ENCODE measurements around the gene ANAPC5.

The ANAPC5 gene

DNA sequence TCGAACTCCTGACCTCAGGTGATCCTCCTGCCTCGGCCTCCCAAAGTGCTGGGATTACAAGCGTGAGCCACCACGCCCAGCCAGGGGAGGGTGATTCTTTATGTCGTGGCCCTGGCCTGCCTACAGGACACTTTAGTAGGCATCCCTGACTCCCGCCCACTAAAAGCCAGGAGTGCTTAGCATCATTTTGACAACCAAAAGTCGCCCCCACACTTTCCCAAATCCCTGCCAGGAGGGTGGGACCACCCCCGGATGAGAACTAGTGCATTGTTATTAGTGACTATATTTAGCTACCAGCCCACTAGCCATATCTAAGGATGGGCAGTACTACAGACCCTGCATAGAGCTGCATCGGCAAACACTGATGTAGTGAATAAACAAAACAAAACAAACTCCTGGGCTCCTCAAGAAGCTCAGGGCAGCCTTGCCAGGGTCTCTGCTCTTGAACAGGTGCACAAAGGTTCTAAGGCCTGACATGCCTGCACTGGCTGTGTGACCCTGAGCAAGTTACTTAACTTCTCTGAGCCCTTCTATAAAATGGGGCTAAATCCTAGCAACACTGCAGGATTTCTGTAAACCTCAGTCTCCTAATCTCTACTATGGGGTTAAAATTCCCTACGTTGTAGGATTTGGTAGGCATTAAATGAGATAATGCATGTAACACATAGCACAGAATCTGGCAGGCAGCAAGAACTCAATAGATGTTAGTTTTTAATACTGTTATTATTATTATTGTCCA lies 57.9 kb downstream of the ANAPC5 start:
- TF ChIP-seq CTCF (IDR thresholded peaks at IDR 0.05; ENCODE audit: low read depth, low read length): no peak
- no peak for TF ChIP-seq EZH2phosphoT487 (IDR thresholded peaks at IDR 0.05; ENCODE audit: low read depth)
- Histone ChIP-seq H3K79me2 (ENCODE audit: low read length) (peaks cover 56% of the 10 kb centered on the region), H3K27ac (ENCODE audit: low read length) (no peak overlapping the region), H3K4me1 (ENCODE audit: low read length) (peaks cover 11% of the 10 kb centered on the region), H2AFZ (ENCODE audit: low read depth, low read length) (no peak overlapping the region), H3K9ac (ENCODE audit: low read length) (no peak overlapping the region), H3K27me3 (ENCODE audit: low read depth, low read length) (no peaks in the 10 kb centered on the region), H3K4me3 (ENCODE audit: low read length) (no peak overlapping the region), H4K20me1 (ENCODE audit: insufficient read depth, low read length) (no peaks in the 10 kb centered on the region; the same call in 1 of the 2 replicates), H3K4me2 (ENCODE audit: low read length) (no peak overlapping the region), H3K36me3 (replicated peaks; ENCODE audit: low read depth, low read length) (peaks cover 14% of the 10 kb centered on the region), H3K9me3 (ENCODE audit: insufficient read depth, low read length) (no peaks in the 10 kb centered on the region)

- Histone ChIP-seq H3K36me3 (replicated peaks; ENCODE audit: low read depth, low read length) (peaks cover 14% of the 10 kb centered on the region), H3K27me3 (ENCODE audit: low read depth, low read length) (no peaks in the 10 kb centered on the region), H3K4me2 (ENCODE audit: low read length) (no peak overlapping the region), H3K79me2 (ENCODE audit: low read length) (peaks cover 56% of the 10 kb centered on the region), H3K27ac (ENCODE audit: low read length) (no peak overlapping the region), H3K4me3 (ENCODE audit: low read length) (no peak overlapping the region), H3K4me1 (ENCODE audit: low read length) (peaks cover 11% of the 10 kb centered on the region), H2AFZ (ENCODE audit: low read depth, low read length) (no peak overlapping the region), H4K20me1 (ENCODE audit: insufficient read depth, low read length) (no peaks in the 10 kb centered on the region; the same call in 1 of the 2 replicates), H3K9me3 (ENCODE audit: insufficient read depth, low read length) (no peaks in the 10 kb centered on the region), H3K9ac (ENCODE audit: low read length) (no peak overlapping the region)
- TF ChIP-seq CTCF (IDR thresholded peaks at IDR 0.05; ENCODE audit: low read depth, low read length) (no peak), EZH2phosphoT487 (IDR thresholded peaks at IDR 0.05; ENCODE audit: low read depth) (no peak)
Measured at GRCh38 chr12:121293603-121294002, 58.6 kb downstream of the ANAPC5 start.

- H3K9ac ChIP-seq (ENCODE audit: low read length): no peak overlapping the region
- no peak overlapping the region for H3K4me2 ChIP-seq (ENCODE audit: low read length)
- H3K4me3 ChIP-seq (ENCODE audit: low read length): no peak overlapping the region
- H4K20me1 ChIP-seq (ENCODE audit: insufficient read depth, low read length): no peaks in the 10 kb centered on the region; the same call in 1 of the 2 replicates
- no peaks in the 10 kb centered on the region for H3K27me3 ChIP-seq (ENCODE audit: low read depth, low read length)
- no peak overlapping the region for H3K27ac ChIP-seq (ENCODE audit: low read length)
- no peak for TF ChIP-seq EZH2phosphoT487 (IDR thresholded peaks at IDR 0.05; ENCODE audit: low read depth)
- TF ChIP-seq CTCF (IDR thresholded peaks at IDR 0.05; ENCODE audit: low read depth, low read length): no peak
- H3K79me2 ChIP-seq (ENCODE audit: low read length): peaks cover 60% of the 10 kb centered on the region
- H3K4me1 ChIP-seq (ENCODE audit: low read length): peaks cover 8% of the 10 kb centered on the region
- H3K9me3 ChIP-seq (ENCODE audit: insufficient read depth, low read length): no peaks in the 10 kb centered on the region
- H3K36me3 ChIP-seq (replicated peaks; ENCODE audit: low read depth, low read length): peaks cover 14% of the 10 kb centered on the region
- no peak overlapping the region for H2AFZ ChIP-seq (ENCODE audit: low read depth, low read length)
Measured at GRCh38 chr12:121290410-121290809, 61.8 kb downstream of the ANAPC5 start.

GRCh38 chr12:121289962-121290361 lies 62.2 kb downstream of the ANAPC5 start:
- Histone ChIP-seq H3K4me2 (ENCODE audit: low read length) (no peak overlapping the region), H3K36me3 (replicated peaks; ENCODE audit: low read depth, low read length) (peaks cover 14% of the 10 kb centered on the region), H3K27me3 (ENCODE audit: low read depth, low read length) (no peaks in the 10 kb centered on the region), H3K79me2 (ENCODE audit: low read length) (peaks cover 56% of the 10 kb centered on the region), H3K4me3 (ENCODE audit: low read length) (no peak overlapping the region), H3K4me1 (ENCODE audit: low read length) (peaks cover 4% of the 10 kb centered on the region), H3K9ac (ENCODE audit: low read length) (no peak overlapping the region), H3K27ac (ENCODE audit: low read length) (no peak overlapping the region), H3K9me3 (ENCODE audit: insufficient read depth, low read length) (no peaks in the 10 kb centered on the region), H4K20me1 (ENCODE audit: insufficient read depth, low read length) (no peaks in the 10 kb centered on the region; the same call in 1 of the 2 replicates), H2AFZ (ENCODE audit: low read depth, low read length) (no peak overlapping the region)
- TF ChIP-seq CTCF (IDR thresholded peaks at IDR 0.05; ENCODE audit: low read depth, low read length) (no peak), EZH2phosphoT487 (IDR thresholded peaks at IDR 0.05; ENCODE audit: low read depth) (no peak)
